BLaER1 treated with 17β-estradiol and CSF1 and Interleukin-3, amounts not matched to agents 10 nM and 100 nM (cell line): ENCODE data around the gene CLCN2.

ENCODE experiments used
- H3K27ac ChIP-seq, 11 experiments: shearing (Covaris generic); formaldehyde crosslinking; 2 replicates each; pipeline ENCODE4 v1.8.1; 2022
- H3K27me3 ChIP-seq, 11 experiments: shearing (Covaris generic); formaldehyde crosslinking; 2 replicates each; pipeline ENCODE4 v1.8.1; 2022
- H3K36me3 ChIP-seq, 11 experiments: shearing (Covaris generic); formaldehyde crosslinking; 2 replicates each; pipeline ENCODE4 v1.8.1; 2022
- H3K4me1 ChIP-seq, 10 experiments: shearing (Covaris generic); formaldehyde crosslinking; 2 replicates each; pipeline ENCODE4 v1.8.1; 2022
- H3K4me2 ChIP-seq, 11 experiments: shearing (Covaris generic); formaldehyde crosslinking; 2 replicates each; pipeline ENCODE4 v1.8.1; 2022
- H3K4me3 ChIP-seq, 10 experiments: shearing (Covaris generic); formaldehyde crosslinking; 2 replicates each; pipeline ENCODE4 v1.8.1; 2022
- H3K9ac ChIP-seq, 11 experiments: shearing (Covaris generic); formaldehyde crosslinking; 2 replicates each; pipeline ENCODE4 v1.8.1; 2022
- H3K9me3 ChIP-seq, 11 experiments: shearing (Covaris generic); formaldehyde crosslinking; replicated peaks in 1 of 11; 2 replicates each; pipeline ENCODE4 v1.8.1; 2022
- H4K20me1 ChIP-seq, 11 experiments: shearing (Covaris generic); formaldehyde crosslinking; 2 replicates each; pipeline ENCODE4 v1.8.1; 2022
- Cebpa-rat ChIP-seq, 11 experiments: shearing (Covaris generic); IDR thresholded peaks; 2 replicates each; pipeline ENCODE4 v1.8.1; 2022

The CLCN2 gene

DNA sequence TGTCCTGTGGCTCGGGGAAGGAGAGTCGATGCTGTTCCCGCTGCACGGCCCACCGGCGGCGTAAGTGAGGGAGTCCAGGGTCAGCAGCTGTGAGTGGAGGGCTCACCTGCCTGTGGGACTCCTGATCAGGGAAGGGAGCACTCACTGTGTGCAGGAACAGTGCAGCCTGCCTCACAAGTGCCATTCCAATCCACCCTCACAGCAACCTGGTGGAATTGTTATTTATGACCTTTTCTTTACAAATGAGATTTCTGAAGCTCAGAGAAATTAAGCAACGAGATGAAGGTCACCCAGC, 27.5 kb upstream of the CLCN2 start:
- Histone ChIP-seq H3K4me1 (no peaks in the 10 kb centered on the region), H3K4me3 (no peak overlapping the region), H4K20me1 (peaks cover 0 to 5% (median 0%) of the 10 kb centered on the region in 11 experiments; a peak in 6 of 22 replicates), H3K27me3 (peaks cover 0 to 13% (median 9%) of the 10 kb centered on the region in 11 experiments; a peak in 13 of 22 replicates), H3K36me3 (no peaks in the 10 kb centered on the region), H3K27ac (no peak overlapping the region), H3K4me2 (no peak overlapping the region), H3K9me3 (no peaks in the 10 kb centered on the region), H3K9ac (no peak overlapping the region)
- no peak for TF ChIP-seq Cebpa-rat (IDR thresholded peaks at IDR 0.05)

DNA sequence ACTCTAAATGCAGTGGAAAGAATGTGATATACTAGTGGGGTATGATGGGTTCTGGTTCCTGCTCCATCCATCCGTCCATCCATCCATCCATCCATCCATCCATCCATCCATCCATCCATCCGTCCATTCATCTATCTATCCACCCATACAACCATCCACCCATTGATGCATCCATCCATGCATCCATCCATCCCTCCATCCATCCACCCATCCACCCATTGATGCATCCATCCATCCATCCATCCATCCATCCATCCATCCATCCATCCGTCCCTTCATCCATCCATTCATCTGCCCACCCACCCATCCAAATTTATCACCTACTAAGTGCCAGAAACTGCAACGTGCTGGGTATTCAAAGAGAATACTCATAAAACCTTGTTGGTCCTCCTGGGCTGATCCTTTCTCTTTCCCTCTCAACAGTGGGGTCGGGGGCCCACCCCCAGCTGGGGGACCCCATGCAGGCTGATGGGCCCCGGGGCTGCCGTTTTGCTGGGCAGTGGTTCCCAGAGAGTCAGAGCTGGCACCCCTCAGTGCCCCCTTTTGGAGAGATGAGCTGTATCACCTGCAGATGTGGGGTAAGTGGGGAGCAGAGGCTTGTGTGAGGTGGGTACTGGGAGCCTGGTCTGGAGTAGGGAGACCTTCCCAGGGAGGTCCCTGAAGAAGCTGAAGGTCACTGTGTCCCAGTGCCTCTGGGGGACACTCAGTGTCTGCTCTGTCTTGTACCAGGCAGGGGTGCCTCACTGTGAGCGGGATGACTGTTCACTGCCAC, 26.9 kb upstream of the CLCN2 start:
- Histone ChIP-seq H3K9me3 (no peaks in the 10 kb centered on the region), H3K9ac (no peak overlapping the region), H3K4me2 (no peak overlapping the region), H3K4me3 (no peak overlapping the region), H3K27me3 (peaks cover 2 to 19% (median 13%) of the 10 kb centered on the region in 11 experiments), H4K20me1 (peaks cover 0 to 7% (median 0%) of the 10 kb centered on the region in 11 experiments; a peak in 6 of 22 replicates), H3K36me3 (no peaks in the 10 kb centered on the region), H3K27ac (no peak overlapping the region), H3K4me1 (no peaks in the 10 kb centered on the region)
- TF ChIP-seq Cebpa-rat (IDR thresholded peaks at IDR 0.05), result no peak

DNA sequence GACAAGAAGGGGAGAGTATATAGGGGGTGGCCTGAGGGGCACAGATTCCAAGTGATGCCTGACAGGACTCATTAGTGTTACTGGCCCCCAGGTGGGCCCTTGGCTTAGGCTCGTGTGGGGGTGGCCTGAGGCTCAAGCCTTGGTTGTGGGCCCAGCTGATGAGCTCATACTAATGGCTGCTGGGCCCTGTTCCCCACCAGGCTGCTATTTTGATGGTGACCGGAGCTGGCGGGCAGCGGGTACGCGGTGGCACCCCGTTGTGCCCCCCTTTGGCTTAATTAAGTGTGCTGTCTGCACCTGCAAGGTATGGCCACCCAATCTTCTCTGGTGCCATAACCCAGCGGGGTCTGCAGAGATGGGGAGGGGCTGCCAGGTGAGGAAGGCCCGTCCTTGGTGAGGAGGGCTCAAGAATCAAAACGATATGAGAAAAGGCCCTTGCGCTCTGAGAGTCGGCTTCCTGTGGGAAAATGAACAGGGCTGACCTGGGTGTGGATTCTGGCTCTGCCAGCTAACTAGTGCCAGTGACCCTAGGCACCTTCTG, 25.8 kb upstream of the CLCN2 start:
- Histone ChIP-seq H3K4me1 (no peaks in the 10 kb centered on the region), H3K27me3 (peaks cover 13 to 30% (median 25%) of the 10 kb centered on the region in 11 experiments), H3K4me2 (no peak overlapping the region), H3K9ac (no peak overlapping the region), H3K4me3 (no peak overlapping the region), H3K9me3 (no peaks in the 10 kb centered on the region), H4K20me1 (peaks cover 0 to 18% (median under 1%) of the 10 kb centered on the region in 11 experiments; a peak in 7 of 22 replicates), H3K27ac (no peak overlapping the region), H3K36me3 (no peaks in the 10 kb centered on the region)
- no peak for TF ChIP-seq Cebpa-rat (IDR thresholded peaks at IDR 0.05)

DNA sequence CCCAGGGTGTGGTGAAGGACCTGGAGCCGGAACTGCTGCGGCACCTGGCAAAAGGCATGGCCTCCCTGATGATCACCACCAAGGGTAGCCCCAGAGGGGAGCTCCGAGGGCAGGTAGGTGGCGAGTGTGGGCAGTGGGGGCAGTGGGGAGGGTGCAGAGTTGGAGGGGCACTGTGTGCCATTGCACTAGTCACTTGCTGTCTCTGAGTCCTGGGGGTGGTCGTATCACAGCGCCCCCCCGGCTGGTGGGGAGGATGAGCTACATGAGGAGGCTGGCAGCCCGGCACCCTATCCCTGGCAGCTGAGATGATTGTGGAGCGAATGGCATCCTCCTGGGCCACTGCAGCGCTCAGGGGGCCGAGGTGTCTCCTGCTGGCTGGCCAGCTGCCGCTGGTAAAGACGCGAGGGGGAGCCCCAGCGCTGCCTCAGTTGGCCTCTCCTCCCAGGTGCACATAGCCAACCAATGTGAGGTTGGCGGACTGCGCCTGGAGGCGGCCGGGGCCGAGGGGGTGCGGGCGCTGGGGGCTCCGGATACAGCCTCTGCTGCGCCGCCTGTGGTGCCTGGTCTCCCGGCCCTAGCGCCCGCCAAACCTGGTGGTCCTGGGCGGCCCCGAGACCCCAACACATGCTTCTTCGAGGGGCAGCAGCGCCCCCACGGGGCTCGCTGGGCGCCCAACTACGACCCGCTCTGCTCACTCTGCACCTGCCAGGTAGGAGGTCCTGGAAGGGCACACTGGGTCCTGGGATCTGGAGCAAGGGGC, 24.8 kb upstream of the CLCN2 start:
- H3K4me2 ChIP-seq, result no peak overlapping the region
- peaks cover 23 to 40% (median 35%) of the 10 kb centered on the region in 11 experiments for H3K27me3 ChIP-seq
- peaks cover 0 to 28% (median 8%) of the 10 kb centered on the region in 11 experiments; a peak in 14 of 22 replicates for H4K20me1 ChIP-seq
- TF ChIP-seq Cebpa-rat (IDR thresholded peaks at IDR 0.05), result no peak
- H3K4me1 ChIP-seq, result peaks cover 0 to 8% (median 4%) of the 10 kb centered on the region in 10 experiments; a peak in 12 of 20 replicates
- H3K4me3 ChIP-seq, result no peak overlapping the region
- no peak overlapping the region for H3K9ac ChIP-seq
- H3K36me3 ChIP-seq, result no peaks in the 10 kb centered on the region
- no peak overlapping the region for H3K27ac ChIP-seq
- no peaks in the 10 kb centered on the region for H3K9me3 ChIP-seq

DNA sequence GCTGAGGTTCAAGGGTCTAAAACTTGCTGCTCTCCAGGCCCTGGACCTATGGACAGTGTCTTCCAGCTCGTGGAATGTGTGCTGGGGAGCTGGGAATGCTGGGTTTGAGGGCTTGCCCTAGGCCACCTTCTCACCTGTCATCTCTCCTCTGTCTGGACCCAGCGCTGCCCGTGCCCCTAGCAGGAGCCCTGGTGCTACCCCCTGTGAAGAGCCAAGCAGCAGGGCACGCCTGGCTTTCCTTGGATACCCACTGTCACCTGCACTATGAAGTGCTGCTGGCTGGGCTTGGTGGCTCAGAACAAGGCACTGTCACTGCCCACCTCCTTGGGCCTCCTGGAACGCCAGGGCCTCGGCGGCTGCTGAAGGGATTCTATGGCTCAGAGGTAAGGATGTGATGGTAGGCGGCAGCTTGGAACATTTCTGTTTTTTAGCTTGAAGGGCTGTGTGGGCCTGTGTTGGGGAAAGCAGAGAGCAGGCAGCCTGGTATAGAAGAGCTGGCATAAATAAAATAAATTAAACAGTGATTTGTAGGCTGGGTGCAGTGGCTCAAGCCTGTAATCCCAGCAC, 23.5 kb upstream of the CLCN2 start:
- Histone ChIP-seq H4K20me1 (peaks cover 0 to 38% (median 16%) of the 10 kb centered on the region in 11 experiments; a peak in 14 of 22 replicates), H3K27me3 (peaks cover 35 to 52% (median 47%) of the 10 kb centered on the region in 11 experiments), H3K9ac (no peak overlapping the region), H3K4me3 (no peak overlapping the region), H3K4me1 (peaks cover 5 to 18% (median 14%) of the 10 kb centered on the region in 10 experiments; a peak in 15 of 20 replicates), H3K27ac (no peak overlapping the region), H3K36me3 (no peaks in the 10 kb centered on the region), H3K9me3 (no peaks in the 10 kb centered on the region), H3K4me2 (no peak overlapping the region)
- TF ChIP-seq Cebpa-rat (IDR thresholded peaks at IDR 0.05), result no peak

DNA sequence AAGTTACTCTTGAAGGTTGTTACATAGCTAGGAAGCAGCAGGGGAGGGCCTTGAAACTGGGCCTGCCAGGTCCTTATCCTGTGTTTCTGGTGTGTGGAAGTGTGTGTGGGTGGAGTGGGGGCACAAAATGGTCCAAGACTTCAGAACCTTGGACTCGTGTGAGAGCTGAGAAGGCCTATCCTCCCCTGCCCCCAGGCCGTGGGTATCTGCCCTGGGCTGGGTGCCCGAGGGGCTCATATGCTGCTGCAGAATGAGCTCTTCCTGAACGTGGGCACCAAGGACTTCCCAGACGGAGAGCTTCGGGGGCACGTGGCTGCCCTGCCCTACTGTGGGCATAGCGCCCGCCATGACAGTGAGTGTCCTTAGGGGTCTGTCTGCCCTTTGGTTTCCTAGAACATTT, 22.9 kb upstream of the CLCN2 start:
- peaks cover 38 to 58% (median 51%) of the 10 kb centered on the region in 11 experiments for H3K27me3 ChIP-seq
- no peak overlapping the region for H3K4me3 ChIP-seq
- H4K20me1 ChIP-seq, result peaks cover 0 to 40% (median 16%) of the 10 kb centered on the region in 11 experiments; a peak in 14 of 22 replicates
- peaks cover 5 to 18% (median 14%) of the 10 kb centered on the region in 10 experiments; a peak in 15 of 20 replicates for H3K4me1 ChIP-seq
- no peak overlapping the region for H3K9ac ChIP-seq
- no peaks in the 10 kb centered on the region for H3K9me3 ChIP-seq
- no peak overlapping the region for H3K27ac ChIP-seq
- no peak for TF ChIP-seq Cebpa-rat (IDR thresholded peaks at IDR 0.05)
- no peaks in the 10 kb centered on the region for H3K36me3 ChIP-seq
- no peak overlapping the region for H3K4me2 ChIP-seq

DNA sequence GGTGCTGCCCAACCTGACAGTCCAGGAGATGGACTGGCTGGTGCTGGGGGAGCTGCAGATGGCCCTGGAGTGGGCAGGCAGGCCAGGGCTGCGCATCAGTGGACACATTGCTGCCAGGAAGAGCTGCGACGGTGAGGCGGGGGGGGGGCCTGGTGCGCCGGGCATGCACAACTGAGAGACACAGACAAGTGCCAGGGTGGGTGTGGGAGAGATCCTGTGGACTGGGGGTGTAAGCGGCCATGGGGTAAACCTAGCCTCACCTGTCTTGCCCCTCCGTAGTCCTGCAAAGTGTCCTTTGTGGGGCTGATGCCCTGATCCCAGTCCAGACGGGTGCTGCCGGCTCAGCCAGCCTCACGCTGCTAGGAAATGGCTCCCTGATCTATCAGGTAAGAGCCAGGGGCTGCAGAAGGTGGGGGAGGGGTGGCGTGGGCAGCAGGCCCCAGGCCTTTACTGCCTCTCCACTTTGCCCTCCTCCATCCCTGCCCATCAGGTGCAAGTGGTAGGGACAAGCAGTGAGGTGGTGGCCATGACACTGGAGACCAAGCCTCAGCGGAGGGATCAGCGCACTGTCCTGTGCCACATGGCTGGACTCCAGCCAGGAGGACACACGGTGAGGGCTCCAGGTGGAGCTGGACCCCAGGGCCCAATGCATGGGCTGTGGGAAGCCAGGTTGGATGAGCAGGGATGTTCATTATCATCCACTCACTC, 21.8 kb upstream of the CLCN2 start:
- TF ChIP-seq Cebpa-rat (IDR thresholded peaks at IDR 0.05), result no peak
- peaks cover 5 to 18% (median 14%) of the 10 kb centered on the region in 10 experiments; a peak in 16 of 20 replicates for H3K4me1 ChIP-seq
- H3K27ac ChIP-seq, result no peak overlapping the region
- peaks cover 49 to 70% (median 62%) of the 10 kb centered on the region in 11 experiments for H3K27me3 ChIP-seq
- no peak overlapping the region for H3K9ac ChIP-seq
- no peaks in the 10 kb centered on the region for H3K9me3 ChIP-seq
- H3K4me2 ChIP-seq, result no peak overlapping the region
- H4K20me1 ChIP-seq, result peaks cover 0 to 49% (median 17%) of the 10 kb centered on the region in 11 experiments; a peak in 14 of 22 replicates
- H3K36me3 ChIP-seq, result no peaks in the 10 kb centered on the region
- H3K4me3 ChIP-seq, result no peak overlapping the region

DNA sequence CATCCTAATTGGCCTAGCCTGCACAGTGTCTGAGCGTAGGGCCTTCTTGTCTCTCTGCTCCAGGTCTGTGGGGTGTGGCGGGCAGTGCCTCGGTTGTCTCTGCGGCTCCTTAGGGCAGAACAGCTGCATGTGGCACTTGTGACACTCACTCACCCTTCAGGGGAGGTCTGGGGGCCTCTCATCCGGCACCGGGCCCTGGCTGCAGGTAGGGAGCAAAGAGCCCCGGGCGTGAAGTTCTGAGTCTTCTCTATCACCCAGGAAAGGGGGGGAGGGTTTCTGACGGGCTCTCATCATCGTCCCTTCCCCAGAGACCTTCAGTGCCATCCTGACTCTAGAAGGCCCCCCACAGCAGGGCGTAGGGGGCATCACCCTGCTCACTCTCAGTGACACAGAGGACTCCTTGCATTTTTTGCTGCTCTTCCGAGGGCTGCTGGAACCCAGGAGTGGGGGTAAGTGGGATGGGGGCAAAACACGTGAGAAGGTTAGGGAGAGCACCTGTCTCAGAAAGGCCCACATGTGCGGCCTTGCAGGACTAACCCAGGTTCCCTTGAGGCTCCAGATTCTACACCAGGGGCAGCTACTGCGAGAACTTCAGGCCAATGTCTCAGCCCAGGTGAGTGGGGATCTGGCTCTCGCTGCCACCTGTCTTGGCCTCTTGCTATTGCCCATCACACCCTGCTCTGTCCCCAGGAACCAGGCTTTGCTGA, 21.1 kb upstream of the CLCN2 start:
- no peaks in the 10 kb centered on the region for H3K36me3 ChIP-seq
- H3K4me2 ChIP-seq, result no peak overlapping the region
- no peak overlapping the region for H3K27ac ChIP-seq
- peaks cover 5 to 21% (median 17%) of the 10 kb centered on the region in 10 experiments; a peak in 16 of 20 replicates for H3K4me1 ChIP-seq
- H3K27me3 ChIP-seq, result peaks cover 56 to 77% (median 69%) of the 10 kb centered on the region in 11 experiments
- TF ChIP-seq Cebpa-rat (IDR thresholded peaks at IDR 0.05), result no peak
- H3K4me3 ChIP-seq, result no peak overlapping the region
- H3K9ac ChIP-seq, result no peak overlapping the region
- H3K9me3 ChIP-seq, result no peaks in the 10 kb centered on the region
- H4K20me1 ChIP-seq, result peaks cover 0 to 56% (median 17%) of the 10 kb centered on the region in 11 experiments; a peak in 14 of 22 replicates
